ENCODE measurements around the gene SEMA6B. TPM values are rescaled to one million over a fixed set of nuclear protein-coding genes. Genes with fewer than 3 reads are reported as not detected.

Gene SEMA6B
- polyA plus RNA-seq, 1 donor from 2014 or later: 21.6 TPM

- Histone ChIP-seq H3K27me3 (ENCODE audit: insufficient read depth, low read depth, low read length) (no peaks in the 10 kb centered on the region), H3K9me2 (ENCODE audit: insufficient read depth, low read length) (no peaks in the 10 kb centered on the region), H2AFZ (ENCODE audit: low read depth, low read length) (no peak overlapping the region), H3K9ac (ENCODE audit: low read length) (no peak overlapping the region), H3K79me2 (replicated peaks; ENCODE audit: insufficient read depth, low read length) (no peaks in the 10 kb centered on the region), H4K20me1 (ENCODE audit: insufficient read depth) (no peaks in the 10 kb centered on the region), H3K27ac (ENCODE audit: low read length) (no peak overlapping the region), H3K9me3 (ENCODE audit: low read length) (no peaks in the 10 kb centered on the region), H3K36me3 (ENCODE audit: insufficient read depth, low read length) (no peaks in the 10 kb centered on the region), H3F3A (ENCODE audit: insufficient read depth, low read length, poor library complexity, severe bottlenecking) (no peaks in the 10 kb centered on the region), H3K4me3 (ENCODE audit: low read length) (no peak overlapping the region), H3K4me2 (ENCODE audit: low read length) (no peak overlapping the region)
- TF ChIP-seq EP300 (conservative IDR thresholded peaks at IDR 0.05; ENCODE audit: poor library complexity, severe bottlenecking) (no peak), SMC3 (conservative IDR thresholded peaks at IDR 0.05; ENCODE audit: poor library complexity) (no peak), EZH2 (IDR thresholded peaks at IDR 0.05; ENCODE audit: borderline replicate concordance, insufficient read depth, low read length, poor library complexity, severe bottlenecking) (no peak), RAD21 (conservative IDR thresholded peaks at IDR 0.05) (no peak), REST (IDR thresholded peaks at IDR 0.05; ENCODE audit: borderline replicate concordance) (no peak), POLR2AphosphoS5 (IDR thresholded peaks at IDR 0.05) (no peak), TAF1 (IDR thresholded peaks at IDR 0.05; ENCODE audit: low read depth) (no peak), MXI1 (conservative IDR thresholded peaks at IDR 0.05; ENCODE audit: poor library complexity, severe bottlenecking) (no peak)
- TF ChIP-seq, protein P1, sequence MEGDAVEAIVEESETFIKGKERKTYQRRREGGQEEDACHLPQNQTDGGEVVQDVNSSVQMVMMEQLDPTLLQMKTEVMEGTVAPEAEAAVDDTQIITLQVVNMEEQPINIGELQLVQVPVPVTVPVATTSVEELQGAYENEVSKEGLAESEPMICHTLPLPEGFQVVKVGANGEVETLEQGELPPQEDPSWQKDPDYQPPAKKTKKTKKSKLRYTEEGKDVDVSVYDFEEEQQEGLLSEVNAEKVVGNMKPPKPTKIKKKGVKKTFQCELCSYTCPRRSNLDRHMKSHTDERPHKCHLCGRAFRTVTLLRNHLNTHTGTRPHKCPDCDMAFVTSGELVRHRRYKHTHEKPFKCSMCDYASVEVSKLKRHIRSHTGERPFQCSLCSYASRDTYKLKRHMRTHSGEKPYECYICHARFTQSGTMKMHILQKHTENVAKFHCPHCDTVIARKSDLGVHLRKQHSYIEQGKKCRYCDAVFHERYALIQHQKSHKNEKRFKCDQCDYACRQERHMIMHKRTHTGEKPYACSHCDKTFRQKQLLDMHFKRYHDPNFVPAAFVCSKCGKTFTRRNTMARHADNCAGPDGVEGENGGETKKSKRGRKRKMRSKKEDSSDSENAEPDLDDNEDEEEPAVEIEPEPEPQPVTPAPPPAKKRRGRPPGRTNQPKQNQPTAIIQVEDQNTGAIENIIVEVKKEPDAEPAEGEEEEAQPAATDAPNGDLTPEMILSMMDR (IDR thresholded peaks at IDR 0.05; ENCODE audit: poor library complexity, severe bottlenecking): no peak
These were observed 27.2 kb upstream of the SEMA6B start for GRCh38 chr19:4586691-4587090.

- H2AFZ ChIP-seq (ENCODE audit: low read depth, low read length): no peak overlapping the region
- no peak overlapping the region for H3K4me2 ChIP-seq (ENCODE audit: low read length)
- H3K9me3 ChIP-seq (ENCODE audit: low read length): no peaks in the 10 kb centered on the region
- no peaks in the 10 kb centered on the region for H3F3A ChIP-seq (ENCODE audit: insufficient read depth, low read length, poor library complexity, severe bottlenecking)
- no peak for TF ChIP-seq MXI1 (conservative IDR thresholded peaks at IDR 0.05; ENCODE audit: poor library complexity, severe bottlenecking)
- no peaks in the 10 kb centered on the region for H3K36me3 ChIP-seq (ENCODE audit: insufficient read depth, low read length)
- no peaks in the 10 kb centered on the region for H3K79me2 ChIP-seq (replicated peaks; ENCODE audit: insufficient read depth, low read length)
- H4K20me1 ChIP-seq (ENCODE audit: insufficient read depth): no peaks in the 10 kb centered on the region
- H3K27me3 ChIP-seq (ENCODE audit: insufficient read depth, low read depth, low read length): no peaks in the 10 kb centered on the region
- H3K27ac ChIP-seq (ENCODE audit: low read length): no peak overlapping the region
- no peak overlapping the region for H3K9ac ChIP-seq (ENCODE audit: low read length)
- no peak overlapping the region for H3K4me3 ChIP-seq (ENCODE audit: low read length)
- no peaks in the 10 kb centered on the region for H3K9me2 ChIP-seq (ENCODE audit: insufficient read depth, low read length)
These were observed 26.8 kb upstream of the SEMA6B start for GRCh38 chr19:4586245-4586644.

DNA sequence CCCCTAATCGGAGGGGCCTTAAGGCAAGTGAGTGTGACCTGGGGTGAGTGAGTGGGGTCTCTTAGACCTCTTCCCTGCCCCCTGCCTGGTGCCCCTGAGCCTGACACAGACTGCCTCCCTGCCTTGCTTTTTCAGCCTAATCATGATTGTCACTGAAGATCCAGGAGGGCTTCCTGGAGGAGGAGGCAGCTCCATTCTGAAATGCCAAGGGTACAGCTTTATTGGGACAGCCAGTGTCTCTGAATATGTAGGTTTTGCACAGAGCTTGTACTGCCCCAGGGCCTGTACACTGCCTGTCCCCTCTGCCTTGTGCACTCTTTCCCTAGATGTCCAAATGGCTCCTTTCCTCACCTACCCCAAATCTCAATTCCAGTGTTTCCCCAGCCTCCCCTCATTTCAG is 26.1 kb upstream of the SEMA6B start:
- TF ChIP-seq TAF1 (IDR thresholded peaks at IDR 0.05; ENCODE audit: low read depth) (no peak), POLR2AphosphoS5 (IDR thresholded peaks at IDR 0.05) (no peak), RAD21 (conservative IDR thresholded peaks at IDR 0.05) (no peak), EP300 (conservative IDR thresholded peaks at IDR 0.05; ENCODE audit: poor library complexity, severe bottlenecking) (no peak)

More for the DNA sequence above, 26.1 kb upstream of the SEMA6B start:
- Histone ChIP-seq H4K20me1 (ENCODE audit: insufficient read depth) (no peaks in the 10 kb centered on the region), H3K4me3 (ENCODE audit: low read length) (no peak overlapping the region), H3K9me3 (ENCODE audit: low read length) (no peaks in the 10 kb centered on the region), H3K9ac (ENCODE audit: low read length) (no peak overlapping the region), H3K79me2 (replicated peaks; ENCODE audit: insufficient read depth, low read length) (no peaks in the 10 kb centered on the region), H2AFZ (ENCODE audit: low read depth, low read length) (no peak overlapping the region), H3K9me2 (ENCODE audit: insufficient read depth, low read length) (no peaks in the 10 kb centered on the region), H3K27me3 (ENCODE audit: insufficient read depth, low read depth, low read length) (no peaks in the 10 kb centered on the region), H3F3A (ENCODE audit: insufficient read depth, low read length, poor library complexity, severe bottlenecking) (no peaks in the 10 kb centered on the region), H3K4me2 (ENCODE audit: low read length) (no peak overlapping the region), H3K36me3 (ENCODE audit: insufficient read depth, low read length) (no peaks in the 10 kb centered on the region), H3K27ac (ENCODE audit: low read length) (no peak overlapping the region)

Data from neural cell (in vitro differentiated cells).